Hematopoietic multipotent progenitor cell treated with erythropoietin and hydrocortisone succinate and interleukin-3 and kit ligand, for 6 days (in vitro differentiated cells): Measurements from ENCODE around the gene PPM1B.
A peak's percentile ranks its signal among the peaks of the same experiment; 100 is the strongest.
"Not testable (repeated sequence)": the region's sequence is repeated elsewhere in the genome, so short reads cannot be mapped to it uniquely, and the experiment has no call there.

ENCODE experiments used
- DNase-seq: peaks from one replicate; pipeline ENCODE4 v3.0.0-alpha.2; 2015

PPM1B gene

GRCh38 chr2:44164617-44165016, 4.1 kb upstream of the PPM1B start:
- DNase-seq, result no peak

- DNase-seq, result no peak
These were observed 2.6 kb upstream of the PPM1B start for GRCh38 chr2:44166096-44166495.

GRCh38 chr2:44167311-44167907, 1.3 kb upstream of the PPM1B start:
- DNase-seq, result no peak

- DNase-seq, result peak; percentile 100
These were observed 581 bp upstream of the PPM1B start for GRCh38 chr2:44167908-44168680.

GRCh38 chr2:44169155-44169898, 652 bp downstream of the PPM1B start:
- peak; percentile 84 for DNase-seq

GRCh38 chr2:44170311-44170717, 1.6 kb downstream of the PPM1B start:
- DNase-seq, result peak; percentile 38

GRCh38 chr2:44171018-44171417, 2.3 kb downstream of the PPM1B start:
- no peak for DNase-seq

GRCh38 chr2:44171442-44171841, 2.8 kb downstream of the PPM1B start:
- not testable (repeated sequence) for DNase-seq

- DNase-seq, result no peak
These were observed 3.9 kb downstream of the PPM1B start for GRCh38 chr2:44172576-44172975.

GRCh38 chr2:44178950-44179349, 10.3 kb downstream of the PPM1B start:
- no peak for DNase-seq

- DNase-seq, result peak; percentile 45
These were observed 13.0 kb downstream of the PPM1B start for GRCh38 chr2:44181648-44182047.

GRCh38 chr2:44184106-44184505, 15.4 kb downstream of the PPM1B start:
- peak; percentile 37 for DNase-seq

- peak; percentile 40 for DNase-seq
These were observed 18.1 kb downstream of the PPM1B start for GRCh38 chr2:44186810-44187209.

GRCh38 chr2:44187251-44187650, 18.6 kb downstream of the PPM1B start:
- DNase-seq, result no peak

GRCh38 chr2:44188696-44189095, 20.0 kb downstream of the PPM1B start:
- no peak for DNase-seq

GRCh38 chr2:44189104-44189503, 20.4 kb downstream of the PPM1B start:
- DNase-seq, result no peak

GRCh38 chr2:44190526-44190925, 21.9 kb downstream of the PPM1B start:
- DNase-seq, result no peak

- no peak for DNase-seq
These were observed 23.1 kb downstream of the PPM1B start for GRCh38 chr2:44191739-44192138.

- DNase-seq, result no peak
These were observed 24.0 kb downstream of the PPM1B start for GRCh38 chr2:44192646-44193045.

GRCh38 chr2:44195714-44196113, 27.0 kb downstream of the PPM1B start:
- DNase-seq, result no peak

- no peak for DNase-seq
These were observed 29.1 kb downstream of the PPM1B start for GRCh38 chr2:44197816-44198215.

GRCh38 chr2:44200011-44200410, 31.3 kb downstream of the PPM1B start:
- no peak for DNase-seq

GRCh38 chr2:44200759-44201158, 32.1 kb downstream of the PPM1B start:
- DNase-seq, result no peak

GRCh38 chr2:44201648-44202165, 33.0 kb downstream of the PPM1B start:
- no peak for DNase-seq
